NOMO-1 treated with DMSO at 0.1 percent for 48 hours (cell line): ENCODE measurements around the gene SULT1A1.

Source experiments
- DNase-seq: peaks from one replicate; lab custom pipeline; 2025; ENCODE audit not compliant: unreplicated experiment; lab: John Stamatoyannopoulos, UW

SULT1A1 gene

DNA sequence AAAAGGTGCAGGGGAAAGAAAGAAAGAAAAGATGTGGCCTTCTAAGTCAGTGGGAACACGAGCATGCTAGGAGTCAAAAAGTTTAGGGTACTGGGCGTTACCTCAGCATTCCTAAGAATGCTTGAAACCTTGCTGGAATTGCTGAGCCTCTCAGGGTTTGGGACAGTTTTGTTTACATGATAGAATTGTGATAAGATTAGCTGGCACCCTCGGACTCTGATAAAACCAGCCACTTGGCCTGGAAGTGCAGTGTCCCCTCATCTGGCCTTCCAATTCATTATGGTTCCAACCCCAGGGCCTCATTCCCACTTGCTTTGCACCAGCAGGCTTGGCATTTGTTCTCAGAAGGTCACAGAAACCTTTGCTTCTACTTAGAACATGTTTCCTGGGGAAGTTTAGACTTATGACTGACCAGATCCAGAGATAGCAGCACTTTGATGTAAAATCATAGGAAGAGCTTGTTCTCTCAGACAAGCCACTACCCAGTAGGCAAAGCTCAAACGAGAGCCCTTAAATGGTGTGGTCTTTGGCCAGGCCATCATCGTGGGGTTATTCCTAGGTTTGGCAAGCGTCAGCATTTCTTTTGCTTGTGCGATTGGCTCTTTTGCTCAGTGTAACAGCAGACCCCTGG is 48.2 kb downstream of the SULT1A1 start:
- DNase-seq: no peak

DNA sequence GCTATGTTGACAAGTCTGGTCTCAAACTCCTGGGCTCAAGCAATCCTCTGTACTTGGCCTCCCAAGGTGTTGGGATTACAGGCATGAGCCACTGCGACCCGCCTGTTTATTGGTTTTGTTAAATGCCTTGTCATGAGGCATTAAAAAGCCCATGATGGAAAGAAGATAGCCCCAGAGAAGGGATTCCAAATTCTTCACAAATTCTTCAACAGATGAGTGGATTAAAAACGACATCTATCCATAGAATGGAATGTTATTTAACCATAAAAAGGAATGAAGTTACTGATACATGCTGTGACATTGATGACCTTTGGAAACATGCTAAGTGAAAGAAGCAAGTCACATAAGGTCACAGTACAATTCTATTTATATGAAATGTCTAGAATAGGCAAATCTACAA is 51.4 kb downstream of the SULT1A1 start:
- DNase-seq: no peak

DNA sequence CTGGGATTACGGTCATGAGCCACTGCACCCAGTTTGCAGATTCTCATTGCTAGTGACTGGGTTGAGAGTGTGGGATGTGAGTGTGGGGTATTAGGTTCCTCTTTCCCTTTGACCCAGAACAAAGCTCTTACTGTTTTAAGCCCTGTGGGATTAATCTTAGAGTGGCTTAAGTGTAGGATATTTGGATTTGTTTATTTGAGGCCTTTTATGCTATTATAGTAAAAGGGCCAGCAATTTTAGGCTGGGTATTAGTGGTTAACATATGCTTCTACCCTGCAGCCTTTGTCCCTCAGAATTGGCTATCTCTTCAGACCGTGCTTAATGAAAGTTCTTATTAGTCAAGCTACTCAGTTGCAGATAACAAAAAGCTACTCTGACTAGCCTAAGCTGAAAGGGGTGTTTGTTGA is 52.9 kb downstream of the SULT1A1 start:
- DNase-seq: no peak

DNA sequence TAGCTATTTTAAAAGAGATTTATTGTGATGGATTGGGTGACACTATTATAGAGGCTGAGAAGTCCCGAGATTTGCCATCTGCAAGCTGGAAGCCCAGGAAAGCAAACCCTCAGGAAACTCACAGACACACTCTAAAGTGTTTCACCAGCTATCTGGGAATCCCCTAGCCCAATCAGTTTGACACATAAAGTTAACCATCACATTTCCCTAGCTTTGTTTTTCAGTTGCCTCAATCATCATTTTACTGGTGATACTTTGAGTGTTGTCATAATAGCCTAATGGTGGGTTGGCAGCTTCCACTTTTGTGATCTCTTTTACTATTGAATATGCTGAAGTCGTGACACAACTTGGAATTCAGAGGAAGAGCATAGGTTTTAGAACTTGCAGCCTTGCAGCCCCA is 54.3 kb downstream of the SULT1A1 start:
- no peak for DNase-seq
